ENCODE measurements around the gene HTRA2.

- TF ChIP-seq CTCF (IDR thresholded peaks at IDR 0.05; ENCODE audit: low read depth, low read length), result no peak
- TF ChIP-seq EZH2phosphoT487 (IDR thresholded peaks at IDR 0.05; ENCODE audit: low read depth), result no peak
Measured at GRCh38 chr2:74502147-74502719, 27.5 kb upstream of the HTRA2 start.
